Measurements from ENCODE around the gene RSAD2.
A peak's percentile ranks its signal among the peaks of the same experiment; 100 is the strongest.

The RSAD2 gene

DNA sequence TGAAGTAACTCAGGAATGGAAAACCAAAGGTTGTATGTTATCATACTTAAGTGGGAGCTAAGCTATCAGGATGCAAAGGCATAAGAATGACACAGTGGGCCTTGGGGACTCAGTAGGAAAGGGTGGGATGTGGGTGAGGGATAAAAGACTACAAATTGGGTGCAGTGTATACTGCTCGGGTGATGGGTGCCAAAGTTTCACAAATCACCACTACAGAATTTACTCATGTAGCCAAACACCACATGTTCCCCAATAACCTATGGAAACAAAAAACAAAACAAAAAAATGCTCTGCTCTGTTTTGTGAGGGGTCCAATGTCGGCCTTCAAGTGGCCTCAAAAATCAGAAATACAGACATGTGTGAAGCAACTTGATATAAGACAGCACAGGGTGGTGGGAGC is 30.7 kb downstream of the RSAD2 start:
- no peak for DNase-seq

DNA sequence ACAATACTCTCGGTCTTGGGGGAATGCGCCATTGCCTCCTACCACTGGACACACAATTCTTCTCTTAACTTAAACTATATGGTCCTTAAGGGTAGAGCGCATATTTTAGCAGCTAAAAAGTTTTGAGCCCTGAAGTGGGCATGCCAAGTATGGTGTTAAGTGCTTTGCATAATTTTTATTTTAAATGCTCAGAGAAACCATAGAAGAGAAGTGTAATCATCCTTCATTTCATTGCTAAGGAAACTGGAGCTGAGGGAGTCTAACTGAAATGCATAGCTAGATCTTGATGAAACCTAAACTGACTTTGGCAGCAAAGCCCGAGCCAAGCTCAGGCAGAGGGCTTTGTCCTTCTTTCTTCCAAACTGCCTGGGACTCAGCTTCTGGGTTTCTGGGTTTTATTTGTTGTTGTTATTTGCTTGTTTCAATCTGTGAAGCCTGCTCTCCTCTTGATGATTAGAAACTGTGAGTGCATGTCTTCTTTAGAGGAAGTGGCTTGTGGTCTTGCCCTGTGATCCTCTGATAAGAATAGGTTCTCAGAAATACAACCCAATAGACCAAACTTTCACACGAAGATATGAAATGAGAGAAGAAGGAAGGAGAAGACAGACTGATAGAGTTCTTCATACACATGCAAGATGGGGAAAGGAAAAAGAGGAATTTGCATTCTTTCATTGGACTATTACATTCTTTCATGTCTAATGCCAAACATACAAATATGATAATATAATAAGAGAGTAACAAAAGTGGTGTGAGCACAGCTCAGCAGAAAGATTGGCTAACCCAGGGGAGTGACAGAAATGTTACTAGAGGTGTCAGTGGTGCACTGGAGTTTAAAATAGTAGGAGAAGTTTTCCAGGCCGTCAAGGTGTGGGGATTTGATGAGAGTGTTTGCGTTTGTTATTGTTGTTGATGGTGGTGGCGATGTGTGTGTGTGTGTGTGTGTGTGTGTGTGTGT is 32.1 kb downstream of the RSAD2 start:
- DNase-seq = no peak

DNA sequence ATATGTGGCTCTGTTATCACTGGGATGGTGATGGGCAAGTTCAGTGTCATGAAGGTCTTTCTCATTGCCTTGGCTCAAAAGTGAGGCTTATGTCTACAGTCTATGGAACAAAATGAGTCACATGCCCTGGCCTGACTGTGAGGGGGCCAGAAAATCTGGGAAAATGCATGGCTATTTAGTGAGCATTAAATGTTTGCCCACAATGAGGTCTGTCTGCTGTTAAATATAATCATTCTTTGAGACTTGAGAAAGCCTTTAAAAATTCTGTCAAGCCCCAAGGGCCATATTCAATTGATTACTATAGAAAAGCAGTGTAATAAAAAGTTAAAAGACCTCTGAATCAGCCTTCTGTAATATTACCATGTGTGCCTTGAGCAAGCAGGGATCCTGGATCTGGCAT is 34.1 kb downstream of the RSAD2 start:
- DNase-seq = no peak

DNA sequence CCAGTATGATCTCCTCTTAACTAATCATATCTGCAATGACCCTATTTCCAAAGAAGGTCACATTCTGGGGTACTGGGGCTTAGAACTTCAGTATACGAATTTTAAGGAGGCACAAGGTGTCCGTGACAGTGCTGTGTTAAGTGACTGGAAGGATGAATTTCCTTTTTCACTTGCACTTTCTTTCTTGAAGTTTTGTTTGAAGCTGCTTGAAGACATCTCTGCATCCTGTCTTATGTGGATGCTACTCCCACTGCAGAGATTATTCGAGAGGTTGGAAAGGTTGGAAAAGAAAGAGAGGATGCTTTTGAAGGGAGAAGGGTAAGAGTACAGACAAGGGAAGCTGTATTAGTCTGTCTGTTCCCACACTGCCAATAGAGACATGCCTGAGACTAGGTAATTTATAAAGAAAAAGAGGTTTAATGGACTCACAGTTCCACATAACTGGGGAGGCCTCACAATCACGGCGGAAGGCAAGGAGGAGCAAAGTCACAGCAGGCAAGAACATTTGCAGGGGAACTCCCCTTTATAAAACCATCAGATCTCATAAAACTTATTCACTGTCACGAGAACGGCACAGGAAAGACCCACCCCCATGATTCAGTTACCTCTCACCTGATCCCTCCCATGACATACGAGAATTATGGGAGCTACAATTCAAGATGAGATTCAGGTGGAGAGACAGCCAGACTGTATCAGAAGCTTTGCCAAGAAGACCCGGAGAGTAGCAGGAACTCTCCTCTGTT is 36.0 kb downstream of the RSAD2 start:
- DNase-seq = peak; percentile 43 to 78

DNA sequence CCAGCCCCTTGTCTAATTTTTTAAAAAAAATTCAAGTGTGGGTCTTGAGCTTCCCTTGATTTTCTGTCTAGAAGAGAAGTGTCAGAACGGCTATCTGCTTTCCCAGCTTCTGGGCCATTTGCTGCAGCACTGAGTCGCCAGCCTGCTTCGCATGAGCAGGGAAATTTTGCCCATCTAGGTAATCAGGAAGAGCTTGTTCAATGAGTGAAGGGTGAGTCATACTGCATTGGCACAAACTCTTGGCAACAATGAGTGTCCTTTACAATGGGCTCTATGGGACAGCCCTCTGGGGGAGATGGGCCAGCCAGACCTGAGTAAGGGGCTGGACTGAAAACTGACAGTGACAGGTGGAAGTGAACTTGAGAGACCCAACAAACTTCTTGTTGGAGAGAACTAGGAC is 37.3 kb downstream of the RSAD2 start:
- peak; percentile 18 to 55 for DNase-seq

DNA sequence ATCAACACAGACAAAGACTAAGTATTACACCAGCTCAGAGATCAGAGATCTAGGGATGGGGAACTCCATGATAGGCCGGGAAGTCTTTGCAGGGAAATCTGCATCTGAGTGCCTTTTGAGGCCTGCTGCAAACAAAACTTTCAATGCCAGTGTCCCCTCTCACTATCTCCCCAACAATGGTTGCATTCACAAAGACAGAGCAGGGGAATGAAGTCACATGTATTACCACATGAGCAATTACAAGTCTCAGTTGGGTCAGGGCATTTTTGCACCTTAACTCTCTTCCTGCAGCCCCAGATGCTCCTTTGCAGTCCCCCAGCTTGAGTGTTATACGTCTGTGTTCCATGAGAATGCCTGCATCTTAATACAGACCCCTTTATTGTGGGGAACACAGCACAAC is 37.8 kb downstream of the RSAD2 start:
- no peak for DNase-seq

DNA sequence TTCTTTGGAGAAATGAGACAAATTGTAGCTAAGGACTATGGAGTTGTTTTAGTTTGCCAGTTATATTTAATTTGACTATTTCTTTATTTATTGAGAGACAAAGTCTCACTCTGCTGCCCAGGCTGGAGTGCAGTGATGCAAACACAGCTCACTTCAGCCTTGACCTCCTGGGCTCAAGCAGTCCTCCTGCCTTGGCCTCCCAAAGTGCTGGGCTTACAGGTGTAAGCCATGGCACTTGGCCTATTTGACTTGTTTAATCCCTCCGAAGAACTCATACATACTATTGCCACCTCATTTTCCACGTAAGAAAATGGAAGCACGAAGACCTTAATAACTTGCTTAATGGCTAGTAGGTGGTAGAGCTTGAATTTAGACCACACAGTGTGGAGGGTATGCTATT is 38.6 kb downstream of the RSAD2 start:
- no peak for DNase-seq

DNA sequence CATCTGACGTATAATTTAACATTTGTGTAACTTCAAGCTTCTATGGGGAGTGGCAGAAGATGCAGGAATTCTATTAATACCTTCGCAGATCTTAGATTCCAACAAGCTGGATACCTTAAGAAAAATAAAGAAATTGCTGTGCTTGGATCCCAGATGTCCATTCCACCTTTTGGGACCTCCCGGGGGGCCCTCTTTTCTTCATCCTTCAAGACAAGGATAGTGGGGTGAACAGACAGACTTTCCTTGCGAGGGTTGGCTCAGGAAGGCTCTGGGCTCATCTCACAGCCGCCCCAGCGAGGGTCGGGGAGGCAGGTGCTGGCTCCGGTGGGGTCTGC is 39.1 kb downstream of the RSAD2 start:
- DNase-seq = no peak

DNA sequence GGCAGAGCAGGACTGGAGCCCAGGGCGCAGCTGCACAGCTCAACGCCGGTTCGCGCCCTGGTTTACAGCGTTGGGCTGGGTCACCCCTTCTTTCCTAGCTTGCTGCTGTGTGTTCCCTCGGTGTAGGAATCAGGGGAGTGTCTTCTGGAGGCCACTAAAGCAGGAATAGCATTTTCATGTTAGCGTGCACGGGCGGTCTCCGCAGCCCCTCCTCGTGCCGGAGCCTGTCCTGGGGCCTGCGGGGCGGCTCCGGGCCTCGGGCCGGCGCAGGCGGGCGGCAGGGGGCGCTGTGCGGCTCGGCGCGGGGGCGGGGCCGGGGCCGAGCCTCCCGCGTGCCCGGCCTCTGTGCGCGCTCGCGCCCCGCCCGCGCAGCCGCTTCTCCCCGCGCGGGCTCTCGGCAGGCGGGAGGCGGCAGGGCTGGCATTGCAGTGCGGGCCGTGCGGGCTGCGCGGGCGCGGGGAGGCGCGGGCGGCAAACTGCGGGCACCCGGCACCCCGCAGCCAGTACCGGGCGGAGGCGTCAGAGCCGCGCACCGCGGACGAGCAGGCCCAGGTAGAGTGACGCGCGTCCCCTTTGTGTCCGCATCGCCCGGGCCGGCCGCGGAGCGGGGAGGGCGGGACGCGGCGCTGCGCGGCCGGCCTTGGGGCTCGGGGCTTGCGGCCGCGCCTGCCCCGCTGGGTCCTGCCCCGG is 39.6 kb downstream of the RSAD2 start, which contains the start of gene RNF144A:
RNF144A (plus strand) TSS at position 342 of the 690 bp plus-strand sequence. CDS start 79,515 bp downstream, outside the sequence.
- peak; percentile 62 to 81 for DNase-seq

DNA sequence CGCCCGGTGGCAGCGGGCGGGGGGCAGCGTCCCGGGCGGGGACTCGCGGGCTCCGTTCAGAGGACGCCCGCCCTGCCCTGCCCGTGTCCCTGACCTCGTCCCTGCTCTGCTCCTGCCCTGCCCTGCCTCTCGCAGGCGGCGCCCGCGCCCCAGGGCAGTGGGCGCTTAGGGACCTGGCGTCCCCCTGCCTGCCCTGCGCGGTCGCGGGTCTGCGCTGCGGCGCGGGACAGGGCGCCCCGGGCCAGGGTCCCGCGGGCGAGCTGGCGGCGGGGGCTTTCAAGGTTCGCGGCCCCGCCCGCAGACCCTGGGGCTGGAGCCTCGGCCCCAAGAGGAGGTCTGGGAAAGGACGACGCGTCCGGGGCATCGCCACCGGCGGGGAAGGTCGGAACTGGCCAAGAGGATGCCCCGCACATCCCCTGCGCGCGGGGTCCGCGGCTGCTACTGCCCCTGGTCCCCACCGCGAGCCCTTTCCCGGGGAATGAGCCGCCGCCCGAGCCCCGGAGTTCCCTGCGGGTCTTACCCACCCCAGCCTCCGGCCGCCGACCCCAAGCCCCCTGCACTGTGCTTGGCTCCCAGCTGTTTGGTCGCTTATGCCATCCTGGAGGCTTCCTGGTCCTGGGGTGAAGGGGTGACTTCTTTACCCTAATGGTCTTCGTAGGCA is 40.3 kb downstream of the RSAD2 start:
- peak in 1 of 2 experiments; percentile 24 for DNase-seq

DNA sequence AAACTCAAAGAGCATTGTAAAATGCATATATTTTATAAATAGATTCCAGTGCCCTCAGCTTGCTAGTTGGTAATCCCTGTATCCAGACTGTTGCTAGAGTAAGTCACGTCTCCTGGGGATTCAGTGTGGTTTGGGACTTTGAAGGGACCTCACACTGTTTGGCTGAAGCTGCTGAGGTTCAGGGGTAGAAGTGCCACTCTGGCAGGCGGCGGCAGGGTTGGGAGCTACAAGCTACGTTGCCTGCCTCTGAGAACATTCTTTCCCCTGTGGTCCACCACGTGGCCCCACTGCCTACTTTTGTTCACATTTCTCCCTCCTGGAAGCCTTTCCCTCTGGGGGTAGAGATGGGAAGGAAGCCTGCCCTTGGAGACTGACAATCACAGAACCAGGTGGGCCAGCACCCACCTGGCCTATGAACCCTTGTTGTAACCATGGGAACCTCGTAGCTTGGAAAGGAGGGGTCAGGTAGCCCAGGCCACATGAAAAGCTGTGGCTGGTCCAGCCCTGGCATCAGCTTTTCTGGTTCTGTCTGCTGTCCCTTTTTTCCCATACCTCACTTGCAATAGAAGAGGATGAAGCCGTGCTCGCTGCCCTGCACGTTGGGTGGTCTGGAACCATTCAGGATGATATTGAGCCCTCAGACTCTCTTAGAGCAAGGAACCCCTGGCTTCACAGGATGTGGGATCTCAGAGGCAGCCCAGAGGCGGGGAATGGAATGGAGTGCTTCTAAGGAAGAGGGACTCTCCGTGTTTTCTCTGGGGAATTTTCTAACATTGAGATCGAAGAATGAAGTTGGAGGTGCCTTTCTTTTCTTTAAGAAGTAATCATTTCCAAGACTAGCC is 42.5 kb downstream of the RSAD2 start:
- no peak for DNase-seq

DNA sequence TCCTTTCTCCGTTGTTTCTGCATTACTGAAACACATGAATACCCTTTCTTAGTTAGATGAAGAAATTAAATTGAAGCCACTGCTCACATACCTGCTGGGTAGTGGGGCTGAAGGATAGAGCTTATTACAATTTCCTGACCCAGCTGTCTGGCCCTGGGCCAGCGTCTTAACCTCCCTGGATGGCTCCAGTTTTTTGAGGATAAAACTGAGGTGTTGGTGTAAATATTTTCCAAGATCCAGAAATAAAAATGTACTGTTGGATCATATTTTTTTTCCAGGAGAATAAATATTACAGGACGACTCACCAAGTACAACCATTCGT is 43.1 kb downstream of the RSAD2 start:
- DNase-seq = no peak

DNA sequence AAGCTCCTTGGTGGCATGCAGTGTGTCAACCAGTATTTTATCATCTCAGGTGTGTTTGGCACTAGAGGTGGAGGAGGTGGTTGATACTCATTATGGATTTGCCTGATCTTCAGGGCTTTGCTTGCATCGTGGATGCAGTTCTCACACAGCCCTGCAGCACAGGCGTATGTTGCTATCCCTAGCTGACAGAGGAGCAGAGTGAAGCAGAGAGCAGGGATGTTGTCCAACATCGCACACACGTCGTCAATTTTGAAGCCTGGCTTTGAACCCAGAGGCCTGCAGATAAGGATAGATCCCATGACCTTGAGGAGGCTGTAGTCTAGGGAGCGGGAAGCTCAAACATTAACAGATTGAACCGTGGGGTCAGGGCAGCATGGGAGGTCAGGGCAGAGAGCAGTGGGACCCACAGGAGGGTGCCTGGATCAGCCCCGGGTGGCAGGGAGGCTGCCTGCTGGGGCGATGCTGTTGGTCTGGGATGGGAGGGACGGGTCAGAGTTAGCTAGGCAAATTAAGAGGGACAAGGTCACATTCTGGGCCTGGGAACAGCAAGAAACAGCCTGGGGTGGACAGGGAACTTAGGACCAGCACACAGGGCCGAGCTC is 43.8 kb downstream of the RSAD2 start:
- DNase-seq = no peak

DNA sequence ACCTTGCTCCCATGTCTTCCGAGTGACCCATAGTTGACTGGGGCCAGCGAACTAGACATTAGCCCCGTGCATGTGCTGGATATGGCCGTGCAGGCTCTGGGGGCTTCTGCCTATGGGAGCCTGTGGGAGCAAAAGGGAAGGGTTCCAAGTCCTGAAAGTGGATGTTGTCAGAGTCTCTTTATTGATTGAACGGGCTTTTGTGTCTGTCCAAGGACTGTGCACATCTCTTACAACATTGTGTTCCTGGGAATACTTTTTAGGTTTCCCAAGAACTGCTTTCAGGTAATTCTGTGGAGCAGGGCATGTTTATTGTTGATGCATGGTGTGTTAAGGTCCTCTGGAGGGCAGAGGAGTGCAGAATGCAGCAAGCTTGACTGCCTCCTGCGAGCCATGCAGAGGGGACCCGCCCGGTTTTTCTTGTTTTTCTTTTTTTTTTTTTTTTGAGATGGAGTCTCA is 44.7 kb downstream of the RSAD2 start:
- DNase-seq = no peak

DNA sequence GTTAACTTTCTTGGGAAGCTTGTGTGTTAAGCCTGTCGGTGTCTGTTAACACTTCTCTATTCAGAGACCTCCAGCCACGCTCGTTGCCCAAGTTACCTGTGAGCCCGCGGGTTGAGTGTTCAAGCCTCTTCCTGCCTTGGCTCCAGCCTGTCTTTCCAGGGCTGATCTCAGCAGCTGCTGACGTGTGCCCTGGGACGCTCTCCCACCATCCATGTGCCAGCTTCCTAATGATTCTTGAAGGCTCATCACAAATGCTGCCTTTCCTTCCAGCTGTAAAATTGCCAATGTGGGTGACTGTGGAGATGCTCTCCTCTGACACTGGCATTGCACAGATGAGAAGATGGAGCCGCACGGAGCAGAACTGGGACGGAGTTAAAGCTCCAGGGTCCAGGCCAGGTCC is 45.7 kb downstream of the RSAD2 start:
- no peak for DNase-seq

DNA sequence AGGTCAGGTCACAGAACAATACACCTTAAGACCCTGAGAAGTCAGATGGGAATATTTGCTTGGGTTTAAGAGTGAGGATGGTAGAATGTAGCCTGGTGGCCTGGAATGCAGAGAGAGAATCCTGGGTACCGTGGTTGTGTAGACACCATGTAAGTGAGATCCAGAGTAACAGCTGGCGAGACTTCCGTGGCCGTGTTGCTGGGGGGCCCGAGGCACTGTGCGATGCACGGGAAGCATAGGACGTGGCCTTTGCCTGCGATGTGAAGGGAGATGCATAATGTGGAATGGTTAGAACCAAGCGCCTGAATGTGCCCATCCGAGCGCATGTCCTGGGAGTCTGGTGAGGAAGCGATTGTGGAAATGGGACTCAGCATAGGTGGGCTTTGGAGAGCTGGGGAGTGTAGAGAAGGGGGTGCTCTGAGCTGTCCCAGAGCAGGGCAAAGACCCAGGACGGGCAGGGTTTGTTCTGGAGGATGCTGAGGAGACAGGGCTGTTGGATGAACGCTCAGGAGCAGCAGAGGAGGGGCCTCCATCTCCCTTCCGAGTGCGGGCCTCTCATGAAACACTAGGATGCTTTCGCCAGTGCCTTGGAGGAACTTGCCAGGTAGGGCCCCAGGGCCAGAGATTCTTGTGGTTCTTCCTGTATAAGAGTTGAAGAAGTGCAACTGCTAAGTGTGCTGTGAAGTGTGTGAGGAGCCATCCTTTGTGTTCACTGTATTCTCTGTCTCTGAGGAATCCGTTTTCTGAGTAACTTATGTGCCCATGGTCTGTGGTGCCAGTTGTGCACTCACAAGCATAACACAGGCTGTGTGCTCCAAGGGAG is 46.7 kb downstream of the RSAD2 start:
- no peak for DNase-seq

DNA sequence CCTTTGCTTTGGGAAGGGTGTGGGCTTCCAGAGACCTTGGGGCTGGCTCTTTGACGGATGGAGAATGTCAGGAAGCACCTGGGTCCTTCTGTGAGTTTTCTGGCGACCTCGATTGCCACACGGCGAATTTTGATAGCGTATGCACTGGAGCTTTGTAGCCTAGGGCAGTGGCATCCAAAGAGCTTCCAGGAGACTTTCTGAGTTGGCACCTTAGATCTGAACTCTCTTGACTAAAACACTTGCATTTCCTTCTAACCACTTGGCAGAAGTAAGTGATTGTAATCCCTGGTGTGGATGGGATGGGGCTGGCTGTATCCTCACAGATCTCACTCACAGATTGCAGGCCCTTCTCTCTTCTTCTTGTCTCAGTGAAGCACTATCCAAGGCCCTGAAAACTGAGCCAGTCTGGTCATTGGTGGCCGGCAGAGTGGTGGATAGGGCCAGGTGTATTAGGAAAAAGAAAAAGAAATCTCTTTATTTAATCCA is 47.4 kb downstream of the RSAD2 start:
- no peak for DNase-seq

DNA sequence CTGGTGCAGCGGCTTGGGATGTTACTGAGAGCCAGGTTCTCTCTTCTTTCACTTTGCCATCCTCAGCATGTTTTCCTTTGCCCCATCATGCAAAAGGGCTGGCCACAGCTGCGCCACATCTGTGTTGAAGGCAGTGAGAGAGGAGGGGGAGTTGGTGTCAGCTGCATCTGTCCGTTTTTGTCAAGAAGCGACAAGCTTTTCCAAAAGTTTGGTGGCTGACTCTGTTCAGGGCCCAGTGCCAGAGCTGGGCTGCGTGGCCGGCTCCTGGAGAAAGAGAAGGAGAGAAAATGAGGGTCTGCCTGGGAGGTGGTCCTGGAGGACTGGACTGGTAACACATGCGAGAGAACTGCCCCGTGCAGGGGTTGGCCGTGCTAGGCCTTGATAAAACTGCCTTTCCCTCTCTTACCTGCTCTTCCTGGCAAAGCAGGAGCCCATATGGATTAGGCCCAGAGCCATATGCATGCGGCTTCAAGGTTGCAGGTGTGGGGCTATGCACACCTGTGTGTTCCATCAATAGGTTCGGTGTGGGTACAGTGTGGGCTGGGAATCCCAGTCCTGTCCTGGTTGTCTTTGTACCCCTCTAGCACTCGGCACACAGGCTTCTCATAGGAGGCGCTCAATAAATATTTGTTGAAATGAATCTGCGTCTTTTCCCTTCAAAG is 48.6 kb downstream of the RSAD2 start:
- DNase-seq = no peak

DNA sequence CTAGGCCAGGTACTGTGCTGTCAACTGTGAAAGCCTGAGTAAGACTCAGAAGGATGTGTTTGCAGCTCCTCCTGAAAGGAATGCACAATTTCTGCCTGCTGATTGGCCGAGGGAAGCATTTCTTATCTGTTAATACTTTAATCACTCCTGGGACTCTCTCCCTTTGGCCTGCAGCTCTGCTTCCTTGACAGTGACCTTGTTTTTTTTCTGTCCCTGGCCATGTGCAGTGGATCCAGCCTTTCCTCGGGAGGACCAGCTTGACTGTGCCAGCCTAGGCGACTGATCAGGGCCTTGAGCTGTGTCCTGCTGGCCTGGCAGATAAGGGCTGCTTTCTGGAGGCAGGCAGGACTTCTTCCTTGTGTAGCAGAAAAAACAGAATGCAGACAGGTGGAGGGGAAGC is 49.6 kb downstream of the RSAD2 start:
- DNase-seq = no peak

DNA sequence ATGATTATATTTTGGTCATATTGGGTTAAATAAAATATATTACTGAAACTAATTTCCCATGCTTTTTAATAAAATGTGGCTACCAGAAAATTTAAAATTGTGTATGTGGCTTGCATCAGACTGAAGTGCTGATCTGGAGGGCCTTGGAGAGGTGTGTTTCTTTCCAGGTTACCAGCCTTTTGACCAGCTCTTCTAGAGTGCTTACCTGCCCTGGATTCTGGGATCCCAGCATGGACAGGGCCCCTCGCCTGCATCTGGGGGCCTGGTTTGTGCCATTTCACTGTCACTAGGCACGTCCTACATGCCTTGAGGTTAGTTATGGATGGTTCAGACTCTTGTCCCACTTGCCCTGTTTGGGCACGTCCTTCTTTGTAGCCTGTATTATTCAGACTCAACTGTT is 50.2 kb downstream of the RSAD2 start:
- DNase-seq = no peak

Data from stimulated activated CD4-positive, alpha-beta T cell treated with anti-CD3 and anti-CD28 coated beads, Interleukin-4, amount 100 ng/mL, for 4 hours (primary cell).